ENCODE data around the gene CREB3L2.

Gene CREB3L2

DNA sequence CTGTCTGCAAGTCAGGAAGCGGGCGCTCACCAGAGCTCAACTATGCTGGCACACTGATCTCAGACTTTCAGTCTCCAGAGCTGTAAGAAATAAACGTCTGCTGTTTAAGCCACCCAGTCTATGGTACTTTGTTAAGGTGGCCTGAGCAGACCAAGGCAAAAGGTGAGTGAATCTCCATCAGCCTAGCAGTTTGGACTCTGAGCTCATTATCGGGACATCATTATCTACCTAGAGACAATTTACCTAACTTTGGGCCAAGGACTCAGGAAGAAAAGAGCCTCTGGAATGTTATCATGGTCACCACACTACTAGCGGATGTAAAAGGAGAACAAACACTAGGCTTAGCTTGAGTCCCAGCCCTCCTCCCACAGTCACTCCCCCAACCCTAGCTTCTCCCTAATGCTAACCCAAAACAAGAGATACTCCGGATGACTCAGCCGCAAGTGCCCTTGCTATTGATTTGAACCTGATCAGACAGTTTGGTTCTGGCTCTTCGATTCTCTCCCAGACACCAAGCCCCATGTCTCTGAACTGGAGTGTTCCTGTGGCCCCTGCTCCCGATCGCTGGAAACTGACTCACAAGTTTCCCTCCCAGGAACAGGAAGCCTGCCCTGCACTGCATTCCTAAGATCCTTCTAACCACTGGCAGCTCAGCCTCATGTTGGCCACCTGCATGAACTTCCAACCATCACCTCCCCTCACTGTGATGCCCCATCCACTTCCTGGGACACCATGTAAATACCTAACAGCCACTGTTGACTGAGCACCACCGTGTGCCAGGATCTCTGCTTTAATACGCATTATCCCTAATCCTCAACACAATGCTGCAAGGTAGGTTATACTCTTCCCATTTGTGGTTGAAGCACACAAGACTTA lies 34.5 kb downstream of the CREB3L2 start:
- DNase-seq: no peak

DNA sequence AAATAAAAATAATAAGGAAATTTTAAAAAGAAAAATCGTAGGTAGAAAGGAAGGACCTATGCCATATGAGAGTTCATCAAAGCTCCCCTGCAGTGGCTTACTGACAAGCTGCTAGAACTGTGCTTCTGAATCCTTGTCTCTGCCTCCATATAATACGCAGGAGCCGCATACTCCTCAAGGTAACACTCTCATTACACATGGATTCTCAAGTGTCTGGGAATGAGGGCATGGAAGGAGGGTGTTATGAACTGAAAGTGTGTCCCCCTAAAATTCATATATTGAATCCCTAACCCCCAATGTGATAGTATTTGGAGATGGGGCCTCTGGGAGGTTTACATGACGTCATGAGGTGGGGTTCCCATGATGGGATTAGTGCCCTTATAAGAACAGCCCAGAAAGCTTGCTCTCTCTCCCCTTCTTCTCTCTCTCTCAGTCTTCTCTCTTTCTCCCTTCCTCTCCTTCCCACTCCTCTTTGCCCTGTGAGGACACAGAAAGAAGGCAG lies 35.2 kb downstream of the CREB3L2 start:
- DNase-seq: no peak

- no peak for DNase-seq
These were observed 35.8 kb downstream of the CREB3L2 start for GRCh38 chr7:137965942-137966640.

DNA sequence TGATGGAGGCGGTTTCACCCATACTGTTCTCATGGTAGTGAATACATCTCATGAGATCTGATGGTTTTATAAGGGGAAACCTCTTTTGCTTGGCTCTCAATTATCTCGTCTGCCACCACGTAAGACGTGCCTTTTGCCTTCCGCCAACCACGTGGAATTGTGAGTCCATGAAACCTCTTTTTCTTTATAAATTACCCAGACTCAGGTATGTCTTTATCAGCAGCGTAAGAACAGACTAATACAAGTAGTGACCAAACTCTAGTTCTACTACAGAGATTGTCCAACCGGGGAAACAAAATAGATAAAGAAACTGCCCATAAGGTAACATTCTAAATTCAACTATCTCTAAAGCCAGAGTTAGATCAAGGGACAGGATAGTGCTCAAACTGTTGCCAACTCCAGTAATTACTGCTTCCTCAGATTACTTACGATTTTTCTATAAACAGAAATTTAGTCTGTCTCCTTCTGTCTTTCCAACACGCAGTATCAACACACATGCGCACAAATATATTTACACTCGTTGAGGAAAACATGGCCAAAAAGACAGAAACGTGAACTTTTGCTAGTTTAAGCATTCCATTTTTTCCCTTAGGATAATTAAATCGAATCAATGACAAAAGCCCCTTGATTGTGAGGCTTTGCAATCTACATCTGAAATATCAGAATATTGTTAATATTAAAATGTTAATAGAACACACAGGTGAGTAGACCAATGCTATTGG lies 36.9 kb downstream of the CREB3L2 start:
- no peak for DNase-seq

DNA sequence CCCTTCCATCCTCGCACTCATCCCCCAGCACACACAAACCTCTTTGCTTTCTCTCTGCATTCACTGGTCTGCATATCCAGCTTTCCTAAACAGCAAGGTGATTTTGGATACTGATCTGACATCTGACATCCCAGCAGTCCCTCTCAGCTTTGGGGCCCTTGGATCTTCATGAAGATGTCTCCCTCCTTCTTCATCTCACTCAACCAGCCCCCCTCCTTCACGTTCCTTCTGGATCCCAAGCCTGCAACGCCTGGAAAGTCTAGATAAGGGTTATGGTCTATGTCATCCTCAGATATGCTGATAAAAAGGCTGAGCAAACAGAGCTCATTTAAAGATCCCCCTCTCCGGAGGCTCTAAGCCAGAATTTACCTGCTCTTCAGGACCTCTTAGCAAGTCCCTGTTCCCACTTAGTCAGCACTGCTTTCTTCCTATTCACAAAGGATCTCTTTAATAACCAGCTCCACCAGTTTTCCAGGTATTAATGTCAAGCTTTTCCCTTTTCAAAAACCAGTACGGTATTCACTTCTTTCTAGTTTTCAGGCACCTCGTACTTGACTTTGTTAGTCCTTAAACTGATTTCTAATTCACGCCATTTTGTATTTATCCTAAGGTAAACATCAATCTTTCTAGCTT lies 38.9 kb downstream of the CREB3L2 start:
- no peak for DNase-seq

DNA sequence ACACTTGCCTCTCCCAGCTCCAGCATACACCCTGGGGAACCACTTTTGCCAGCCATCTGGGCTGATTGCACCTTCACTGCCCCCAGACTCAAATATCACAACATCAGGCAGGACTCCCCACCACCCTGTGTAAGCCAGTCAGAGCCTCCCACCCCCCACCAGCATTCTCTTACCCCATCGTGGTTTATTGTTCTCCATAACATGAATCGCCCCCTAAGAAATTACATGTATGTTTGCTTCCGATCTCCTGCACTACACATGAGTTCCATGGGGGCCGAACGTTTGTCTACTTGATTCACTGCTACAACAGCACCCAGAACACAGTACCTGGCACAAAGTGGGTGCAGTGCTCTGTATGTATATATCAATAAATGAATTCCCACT lies 39.4 kb downstream of the CREB3L2 start:
- DNase-seq: no peak

DNA sequence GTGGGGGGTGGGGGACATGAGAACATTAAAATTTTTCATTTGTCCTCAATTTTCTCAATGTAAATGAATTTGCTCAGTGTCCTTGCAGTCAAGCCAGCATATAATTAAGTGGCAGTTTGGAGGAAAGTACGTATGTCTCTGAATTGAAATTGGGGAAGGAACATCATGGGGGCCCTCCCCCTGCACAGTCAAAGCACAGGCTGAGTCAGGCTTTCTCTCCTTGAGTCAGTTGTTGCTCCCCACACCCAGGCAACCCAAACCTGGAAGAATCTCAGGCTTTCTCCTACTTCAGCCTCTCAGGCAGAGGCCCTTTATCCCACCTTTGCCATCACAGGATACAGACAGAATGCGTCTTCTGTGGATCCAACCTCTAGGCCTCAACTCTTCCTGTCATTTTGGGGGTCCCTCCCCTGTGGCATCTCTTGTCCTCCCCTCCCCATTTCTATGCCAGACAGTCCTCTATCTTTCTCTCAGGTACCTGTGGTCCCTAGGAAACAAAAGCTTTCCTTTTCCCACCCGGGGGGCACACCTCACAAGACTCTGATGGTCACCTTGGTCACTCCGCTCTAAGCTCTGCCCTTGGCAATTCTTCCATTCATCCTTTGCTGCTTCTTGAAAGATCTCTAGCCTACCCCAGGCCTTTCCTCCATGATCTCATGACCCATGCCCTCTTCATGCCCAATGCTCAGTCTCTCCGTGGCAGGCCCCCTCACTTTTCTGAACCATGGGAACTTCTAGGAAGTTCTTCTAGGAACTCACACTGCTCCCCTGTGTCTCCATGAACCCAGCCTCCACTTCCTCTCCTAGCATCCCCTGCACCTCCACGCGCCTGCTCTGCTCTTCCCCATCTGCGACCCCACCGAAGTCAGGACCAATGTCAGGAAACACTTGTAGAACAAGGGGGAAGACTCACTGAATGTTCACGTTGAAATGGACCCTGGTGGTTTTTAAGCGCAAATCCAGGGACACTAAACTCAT lies 40.4 kb downstream of the CREB3L2 start:
- DNase-seq: no peak

- no peak for DNase-seq
These were observed 41.9 kb downstream of the CREB3L2 start for GRCh38 chr7:137960020-137960419.

- DNase-seq: no peak
These were observed 43.1 kb downstream of the CREB3L2 start for GRCh38 chr7:137958470-137959431.

- no peak for DNase-seq
These were observed 44.0 kb downstream of the CREB3L2 start for GRCh38 chr7:137957887-137958286.

DNA sequence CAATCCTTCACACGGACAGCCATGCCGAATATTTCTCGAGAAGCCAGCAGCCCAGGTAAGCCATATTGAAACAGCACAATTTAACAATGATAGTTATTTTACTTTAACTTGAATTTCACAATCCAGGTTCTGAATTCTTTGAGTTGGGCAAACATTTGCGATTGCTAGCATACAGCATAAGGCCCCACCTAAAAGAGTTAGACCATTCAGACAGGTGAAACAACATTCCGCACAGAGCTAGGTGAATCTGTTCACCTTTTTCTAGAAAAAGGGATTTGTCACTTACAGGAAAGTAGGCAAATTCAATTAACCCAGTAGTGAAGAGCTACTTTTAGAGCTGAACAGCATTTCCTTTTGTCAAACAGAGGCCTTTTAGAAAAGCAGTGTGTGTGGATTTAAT lies 45.3 kb downstream of the CREB3L2 start:
- no peak for DNase-seq

GRCh38 chr7:137956183-137956582 lies 45.7 kb downstream of the CREB3L2 start:
- no peak for DNase-seq

DNA sequence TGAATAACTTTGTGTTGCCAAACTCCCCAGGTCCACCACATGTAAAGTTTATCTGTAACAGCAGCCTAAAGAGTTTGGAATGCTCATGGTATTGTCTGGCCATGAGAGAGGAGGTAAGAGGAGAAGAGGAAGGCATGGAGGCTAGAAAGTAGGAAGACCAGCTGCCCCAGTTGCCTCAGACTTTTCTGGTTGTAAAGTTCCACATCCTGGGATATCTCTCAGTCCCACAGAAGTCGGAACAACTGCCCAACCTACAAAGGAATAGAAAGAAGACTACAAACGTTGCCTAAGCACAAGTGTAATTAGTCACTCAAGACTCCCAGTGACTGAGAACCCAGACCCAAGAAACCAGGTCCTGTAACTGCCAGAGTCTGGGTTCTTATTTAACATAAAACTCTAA lies 47.3 kb downstream of the CREB3L2 start:
- no peak for DNase-seq

DNA sequence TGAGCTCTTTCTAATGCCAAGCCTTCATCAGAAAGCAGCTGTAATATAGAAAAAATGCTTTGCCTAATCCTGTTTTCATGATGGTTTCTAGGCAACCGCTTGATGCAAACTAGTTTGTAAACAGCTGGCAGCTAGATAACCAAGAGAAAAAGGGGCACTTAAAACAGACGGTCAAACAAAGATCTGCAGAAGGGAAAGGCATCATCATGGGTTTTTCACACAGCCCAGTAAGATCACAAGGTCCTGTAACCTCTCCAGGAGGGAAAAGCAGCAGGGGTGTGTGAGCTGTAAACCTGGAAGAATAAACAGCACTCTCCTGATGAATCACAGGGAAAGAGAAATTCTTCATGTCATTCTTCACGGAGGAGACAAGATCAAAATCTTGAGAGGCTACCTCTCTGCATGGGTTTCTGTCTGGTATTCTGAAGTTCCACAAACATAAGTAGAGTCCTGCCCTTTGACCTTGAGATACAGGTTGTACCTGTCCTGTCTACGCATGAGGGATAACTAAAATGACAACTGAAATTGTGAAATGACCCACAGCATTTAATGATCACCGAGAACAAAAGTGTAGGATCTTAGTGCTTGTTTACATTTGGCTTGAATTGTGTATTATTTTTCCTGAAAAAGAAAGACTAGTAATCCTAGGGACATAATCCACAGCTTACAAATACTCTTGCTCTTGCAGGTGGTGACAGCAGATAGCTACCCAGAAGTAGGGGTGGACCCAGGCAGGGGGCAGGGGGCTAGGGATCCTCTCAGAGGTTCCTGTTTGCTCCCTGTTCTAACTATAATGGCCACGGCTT lies 48.0 kb downstream of the CREB3L2 start:
- DNase-seq: no peak

- no peak for DNase-seq
These were observed 48.7 kb downstream of the CREB3L2 start for GRCh38 chr7:137953043-137953664.

DNA sequence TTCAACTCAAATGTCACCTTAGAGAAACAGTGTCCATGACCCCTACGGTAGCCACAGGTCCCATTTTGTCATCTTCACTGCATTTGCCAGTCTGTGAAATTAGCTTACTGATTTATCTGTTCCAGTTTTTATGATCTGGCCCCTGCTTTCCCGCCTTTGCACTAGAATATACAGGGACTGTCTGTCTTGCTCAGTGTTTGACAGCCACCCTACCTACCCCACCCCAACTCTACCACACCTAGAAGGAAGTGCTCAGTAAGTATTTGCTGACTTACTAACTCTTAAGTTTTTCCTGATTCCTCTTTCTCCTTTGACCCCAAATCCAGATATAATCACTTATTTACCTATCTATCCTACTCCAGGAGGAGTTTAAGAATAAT lies 49.5 kb downstream of the CREB3L2 start:
- DNase-seq: no peak

GRCh38 chr7:137951700-137952425 lies 50.0 kb downstream of the CREB3L2 start:
- DNase-seq: no peak

GRCh38 chr7:137950967-137951366 lies 50.9 kb downstream of the CREB3L2 start:
- DNase-seq: no peak

DNA sequence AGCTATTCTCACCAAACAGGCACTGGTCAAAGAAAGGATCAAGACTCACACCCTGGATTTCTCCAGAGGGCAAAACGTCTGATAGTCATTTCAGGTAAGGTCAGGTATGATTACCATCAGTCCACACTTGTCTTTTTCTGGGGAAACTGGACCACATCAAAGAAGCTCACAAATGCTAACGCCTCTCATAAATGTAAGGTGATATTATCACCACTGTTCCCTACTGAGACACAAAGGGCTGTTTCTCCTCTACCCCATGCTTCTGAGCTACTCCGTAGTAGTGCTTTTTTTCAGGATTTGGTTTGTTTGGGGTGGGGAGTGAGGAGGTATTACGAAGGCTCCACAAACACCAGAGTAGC lies 51.6 kb downstream of the CREB3L2 start:
- no peak for DNase-seq
